GM18861 (cell line): ENCODE results near the gene MTX3.

Source experiments
- ATAC-seq: cut with Tn5 transposase; IDR thresholded peaks from one replicate; pipeline ENCODE4 v1.9.1; 2021; ENCODE audit not compliant: unreplicated experiment

MTX3 gene

DNA sequence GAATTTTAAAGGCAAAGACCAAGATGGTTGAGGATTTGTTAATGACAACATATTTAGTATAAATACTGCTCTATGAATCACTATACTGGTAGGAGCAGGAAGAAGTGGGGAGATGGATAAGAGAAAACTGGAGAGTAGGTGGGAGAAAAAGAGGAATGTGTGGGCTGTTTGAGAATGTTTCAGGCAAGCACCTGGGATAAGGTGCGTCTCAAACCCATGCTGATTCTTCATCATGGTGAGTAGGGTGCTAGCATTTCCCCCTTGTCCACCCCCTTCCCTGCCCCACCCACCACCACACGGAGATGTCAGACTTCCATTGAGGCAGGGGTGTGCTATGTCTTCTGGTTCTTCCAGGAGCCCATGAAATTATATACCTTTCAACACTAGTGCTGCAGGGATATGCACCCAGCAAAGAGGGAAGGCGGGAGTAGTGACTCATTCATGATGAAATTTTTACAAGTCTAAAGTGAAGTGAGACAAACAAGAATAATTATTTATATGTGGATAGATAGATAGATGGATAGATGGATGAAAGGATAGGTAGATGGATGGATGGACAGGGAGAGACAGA is 54.3 kb downstream of the MTX3 start:
- ATAC-seq = no peak

- no peak for ATAC-seq
These were observed 54.9 kb downstream of the MTX3 start for GRCh38 chr5:79936002-79936645.

GRCh38 chr5:79934681-79935080 is 56.4 kb downstream of the MTX3 start:
- ATAC-seq = no peak

GRCh38 chr5:79932510-79933504 is 58.3 kb downstream of the MTX3 start:
- ATAC-seq = no peak

- no peak for ATAC-seq
These were observed 59.2 kb downstream of the MTX3 start for GRCh38 chr5:79931866-79932265.

DNA sequence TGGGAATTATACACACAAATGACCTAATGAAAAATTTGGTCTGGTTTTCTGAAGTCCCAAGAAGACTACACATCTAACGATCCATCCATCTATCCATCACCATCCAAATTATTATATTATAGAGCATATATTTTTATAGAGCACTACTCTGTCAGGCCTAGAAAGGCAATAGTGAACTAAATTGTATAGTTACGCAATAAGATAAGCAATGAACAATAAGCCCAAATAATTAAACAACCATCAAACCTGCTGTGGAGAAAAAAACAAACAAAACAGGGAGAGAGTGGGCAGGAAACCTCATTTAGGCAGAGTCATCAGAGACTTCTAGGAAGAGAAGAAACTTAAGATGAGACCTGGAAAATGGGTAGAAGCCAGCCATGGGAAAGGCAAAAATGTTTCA is 59.7 kb downstream of the MTX3 start:
- ATAC-seq = no peak

- no peak for ATAC-seq
These were observed 62.0 kb downstream of the MTX3 start for GRCh38 chr5:79929095-79929494.
